Panc1 (cell line): ENCODE measurements around the gene CEP131. TPM values are rescaled to one million over a fixed set of nuclear protein-coding genes. Genes with fewer than 3 reads are reported as not detected.

Source experiments
- ATAC-seq: fragments of 200-7000 bp; cut with Tn5 transposase; 2 replicates; pipeline ENCODE4 v1.9.1; 2020; ENCODE audit warnings: mild to moderate bottlenecking, moderate library complexity
- BruUV-seq: library from RNA; stranded (reverse); fragments of 400-500 nt; replicated peaks from 2 replicates; lab custom pipeline; 2021; lab: Mats Ljungman, UMichigan
- CTCF ChIA-PET: fragments of 300-600 bp; sonication (Branson Sonifier 250); formaldehyde crosslinking; loops from one replicate; lab custom pipeline; 2022; ENCODE audit warnings: antibody characterized with exemption; lab: Charles Lee
- POLR2A ChIA-PET: fragments of 300-600 bp; sonication (Branson Sonifier 250); formaldehyde crosslinking; loops from one replicate; lab custom pipeline; 2022; ENCODE audit warnings: antibody characterized with exemption; lab: Charles Lee
- DNase-seq: peaks from one replicate; pipeline ENCODE4 v3.0.0-alpha.2; 2010; ENCODE audit warnings: low read depth, low spot score
- H3K27ac ChIP-seq: 2 replicates; pipeline ENCODE4 v1.5.1; 2011; ENCODE audit warnings: mild to moderate bottlenecking, low read length, inconsistent platforms
- H3K27me3 ChIP-seq: fragments of 200-500 bp; sonication (Bioruptor generic); 2 replicates; pipeline ENCODE4 v1.6.0; 2014; ENCODE audit warnings: low read length, inconsistent platforms; ENCODE audit not compliant: control insufficient read depth, insufficient read depth
- H3K36me3 ChIP-seq: fragments of 200-500 bp; sonication (Bioruptor generic); 2 replicates; pipeline ENCODE4 v1.5.1; 2014; ENCODE audit warnings: inconsistent platforms, mild to moderate bottlenecking, low read length, moderate library complexity; ENCODE audit not compliant: control insufficient read depth, insufficient read depth
- H3K4me1 ChIP-seq: 2 replicates; pipeline ENCODE4 v1.5.1; 2011; ENCODE audit warnings: inconsistent platforms, mild to moderate bottlenecking, low read length, moderate library complexity; ENCODE audit not compliant: control insufficient read depth, insufficient read depth
- H3K4me3 ChIP-seq, 2 experiments: 2 replicates each; pipeline ENCODE4 v1.5.1; 2011 to 2012; ENCODE audit warnings: low read depth in 2 of 2, low read length in 2 of 2, mild to moderate bottlenecking in 2 of 2, inconsistent platforms in 1 of 2, moderate library complexity in 1 of 2
- H3K9me3 ChIP-seq: fragments of 200-500 bp; sonication (Bioruptor generic); 2 replicates; pipeline ENCODE4 v1.5.1; 2014; ENCODE audit warnings: low read depth, mild to moderate bottlenecking, inconsistent platforms, low read length, moderate library complexity; ENCODE audit not compliant: control insufficient read depth, insufficient read depth
- CTCF ChIP-seq: fragments of 450-650 bp; IDR thresholded peaks from 2 replicates; pipeline ENCODE4 v1.5.1; 2017; ENCODE audit warnings: mild to moderate bottlenecking
- POLR2AphosphoS5 ChIP-seq: IDR thresholded peaks from 2 replicates; pipeline ENCODE4 v1.6.1; 2012; ENCODE audit warnings: mild to moderate bottlenecking, low read depth, low read length, moderate library complexity
- REST ChIP-seq, 2 experiments: IDR thresholded peaks; 2 replicates each; pipeline ENCODE4 v1.6.1; 2011 to 2012; ENCODE audit warnings: low read depth in 2 of 2, control low read depth in 1 of 2, low read length in 1 of 2, mild to moderate bottlenecking in 1 of 2, moderate library complexity in 1 of 2; ENCODE audit not compliant: insufficient read depth in 1 of 2
- SIN3A ChIP-seq: IDR thresholded peaks from 2 replicates; pipeline ENCODE4 v1.6.1; 2012; ENCODE audit warnings: low read depth, mild to moderate bottlenecking, low read length, moderate library complexity, borderline replicate concordance; ENCODE audit not compliant: insufficient read depth
- TCF7L2 ChIP-seq: IDR thresholded peaks from 2 replicates; pipeline ENCODE4 v1.6.1; 2011; ENCODE audit warnings: mild to moderate bottlenecking, low read depth, low read length, inconsistent platforms
- in situ Hi-C: cut with HindIII; loops from 2 replicates; pipeline ENCODE4 v1.10.0; 2016; ENCODE audit warnings: low sequenced_read_pairs, low pct_unique_long_range_greater_than_20kb
- intact Hi-C: fragments of 100-400 bp; cut with micrococcal nuclease; formaldehyde crosslinking; loops from one replicate; pipeline ENCODE4 v1.10.0; 2022; ENCODE audit not compliant: unreplicated experiment
- total RNA-seq: library from RNA; stranded (reverse); gene quantifications from one replicate; pipeline ENCODE4 v1.2.1, GENCODE V29; 2021; ENCODE audit not compliant: unreplicated experiment

Gene CEP131
- total RNA-seq, 1 experiment from 2014 or later = 26.0 TPM

GRCh38 chr17:81213978-81214377 lies 8.8 kb downstream of the CEP131 start:
- DNase-seq (no peak), ATAC-seq (no peak)
- POLR2A ChIA-PET = no interaction called here
- H3K4me1 ChIP-seq = no peaks in the 10 kb centered on the region
- in situ Hi-C loops = no loop called here
- no peak overlapping the region for H3K27ac ChIP-seq
- no peaks in the 10 kb centered on the region for H3K9me3 ChIP-seq
- no peak for TF ChIP-seq POLR2AphosphoS5
- no peak overlapping the region for H3K4me3 ChIP-seq
- intact Hi-C loops = no loop called here
- CTCF ChIA-PET = no interaction called here
- no peaks in the 10 kb centered on the region for H3K36me3 ChIP-seq
- no TSS peak for BruUV-seq
- no peaks in the 10 kb centered on the region for H3K27me3 ChIP-seq

- Histone ChIP-seq H3K9me3 (no peaks in the 10 kb centered on the region), H3K4me1 (no peaks in the 10 kb centered on the region), H3K36me3 (no peaks in the 10 kb centered on the region), H3K27me3 (no peaks in the 10 kb centered on the region), H3K4me3 (no peak overlapping the region), H3K27ac (no peak overlapping the region)
- TF ChIP-seq POLR2AphosphoS5 (no peak), CTCF (no peak), TCF7L2 (no peak), REST (IDR thresholded peaks at IDR 0.05; ENCODE audit: insufficient read depth in 1 of 2, low read depth in 2 of 2, low read length in 1 of 2) (no peak), SIN3A (no peak)
- ATAC-seq (no peak), DNase-seq (no peak)
- intact Hi-C loops = no loop called here
- TSS peak; percentile 74 for BruUV-seq
- in situ Hi-C loops = no loop called here
- CTCF ChIA-PET = interaction anchor here (0.7 kb wide), 1 partner anchor 18 kb away, joined by 6 read pairs; no protein-coding TSS in a partner anchor
- POLR2A ChIA-PET = no interaction called here
These were observed 10.4 kb downstream of the CEP131 start for GRCh38 chr17:81212365-81212764.

GRCh38 chr17:81210868-81211267 lies 11.9 kb downstream of the CEP131 start:
- ATAC-seq (peak; percentile 39), DNase-seq (no peak)
- ChIA-PET CTCF (interaction anchor here (0.6 to 0.7 kb wide), 2 partner anchors 789 to 1936 kb away, joined by 3 to 5 read pairs; no protein-coding TSS in a partner anchor), POLR2A (interaction anchor here (0.6 kb wide), 1 partner anchor 1030 kb away, joined by 7 read pairs; no protein-coding TSS in a partner anchor)
- in situ Hi-C loops (no loop called here), intact Hi-C loops (no loop called here)
- no TSS peak for BruUV-seq
- H3K27me3 ChIP-seq = no peaks in the 10 kb centered on the region
- no peak overlapping the region for H3K27ac ChIP-seq
- H3K9me3 ChIP-seq = no peaks in the 10 kb centered on the region
- no peak for TF ChIP-seq TCF7L2
- no peak for TF ChIP-seq REST (IDR thresholded peaks at IDR 0.05; ENCODE audit: insufficient read depth in 1 of 2, low read depth in 2 of 2, low read length in 1 of 2)
- no peak for TF ChIP-seq POLR2AphosphoS5
- no peak for TF ChIP-seq CTCF
- no peak for TF ChIP-seq SIN3A
- no peaks in the 10 kb centered on the region for H3K4me1 ChIP-seq
- H3K4me3 ChIP-seq = no peak overlapping the region
- H3K36me3 ChIP-seq = no peaks in the 10 kb centered on the region
